HepG2 (cell line): ENCODE measurements around the gene TBX3. TPM values are rescaled to one million over a fixed set of nuclear protein-coding genes. Genes with fewer than 3 reads are reported as not detected.

Source experiments
- ETV5 ChIP-seq: IDR thresholded peaks from 2 replicates; pipeline ENCODE4 v1.6.1; 2018; ENCODE audit warnings: missing biosample characterization, missing genetic modification reagents, inconsistent platforms, borderline replicate concordance
- FOSL1 ChIP-seq: sonication (generic); formaldehyde crosslinking; IDR thresholded peaks from 2 replicates; pipeline ENCODE4 v1.9.0; 2021; ENCODE audit warnings: missing genetic modification reagents, borderline replicate concordance
- FOXA1 ChIP-seq, 2 experiments: fragments of 450-650 bp in 1 of 2; sonication (generic) in 1 of 2; formaldehyde crosslinking in 1 of 2; IDR thresholded peaks; 2 replicates each; pipeline versions ENCODE4 v1.4.0 to v1.6.1; 2016 to 2020; ENCODE audit warnings: missing genetic modification reagents in 1 of 2
- MAFG ChIP-seq: sonication (generic); formaldehyde crosslinking; IDR thresholded peaks from 2 replicates; pipeline ENCODE4 v1.5.1; 2020; ENCODE audit warnings: mild to moderate bottlenecking, missing genetic modification reagents
- MTF1 ChIP-seq: sonication (generic); formaldehyde crosslinking; IDR thresholded peaks from 2 replicates; pipeline ENCODE4 v1.5.0; 2020; ENCODE audit warnings: missing genetic modification reagents
- MYNN ChIP-seq: sonication (generic); formaldehyde crosslinking; IDR thresholded peaks from 2 replicates; pipeline ENCODE4 v1.4.0; 2020; ENCODE audit warnings: mild to moderate bottlenecking, low read depth, missing genetic modification reagents
- POGK ChIP-seq: sonication (generic); formaldehyde crosslinking; conservative IDR thresholded peaks from 2 replicates; pipeline ENCODE4 v1.8.0; 2022; ENCODE audit warnings: mild to moderate bottlenecking, moderate library complexity, missing genetic modification reagents
- SALL2 ChIP-seq: sonication (generic); formaldehyde crosslinking; IDR thresholded peaks from 2 replicates; pipeline ENCODE4 v1.8.1; 2023; ENCODE audit warnings: mild to moderate bottlenecking, missing genetic modification reagents, inconsistent platforms
- ZNF562 ChIP-seq: sonication (generic); formaldehyde crosslinking; IDR thresholded peaks from 2 replicates; pipeline ENCODE4 v1.8.0; 2022; ENCODE audit warnings: missing genetic modification reagents, borderline replicate concordance
- ZNF652 ChIP-seq: IDR thresholded peaks from 2 replicates; pipeline ENCODE4 v1.6.1; 2016; ENCODE audit warnings: low read depth, borderline replicate concordance
- polyA plus RNA-seq, 8 experiments: library from polyadenylated mRNA; depleted of rRNA in 3 of 8; stranded (reverse) in 7 of 8; unstranded in 1 of 8; fragments of >200 nt; fragmentation: Illumina TruSeq in 4 of 8; extraction: Trizol in 4 of 8; gene quantifications; 2 replicates each; pipeline versions ENCODE4 v1.2.1 to v1.2.3, GENCODE V29; 2011 to 2016; ENCODE audit warnings: low read depth in 4 of 8, missing spikeins in 1 of 8, mixed read lengths in 1 of 8; ENCODE audit not compliant: insufficient read depth in 1 of 8
- total RNA-seq, 5 experiments: library from RNA; depleted of rRNA; stranded (reverse); fragments of >200 nt; fragmentation: Illumina TruSeq; extraction: Trizol; gene quantifications; 2 replicates each; pipeline ENCODE4 v1.2.3, GENCODE V29; 2016; ENCODE audit warnings: low read depth in 1 of 5
- TF ChIP-seq, protein P1 (sequence below): sonication (generic); formaldehyde crosslinking; IDR thresholded peaks from 2 replicates; pipeline ENCODE4 v1.5.1; 2020; ENCODE audit warnings: mild to moderate bottlenecking, missing genetic modification reagents
- TF ChIP-seq, protein P2 (sequence below): sonication (generic); formaldehyde crosslinking; IDR thresholded peaks from 2 replicates; pipeline ENCODE4 v1.4.0; 2020; ENCODE audit warnings: missing genetic modification reagents
- TF ChIP-seq, protein P3 (sequence below): sonication (generic); formaldehyde crosslinking; IDR thresholded peaks from 2 replicates; pipeline ENCODE4 v1.9.0; 2022; ENCODE audit warnings: low read depth, missing genetic modification reagents

TBX3 gene
- total and polyA plus RNA-seq, 2 of the 13 experiments (the other 11 are each of a cell fraction or from before 2014, with no cell fraction given): 27.1 to 42.4 TPM

DNA sequence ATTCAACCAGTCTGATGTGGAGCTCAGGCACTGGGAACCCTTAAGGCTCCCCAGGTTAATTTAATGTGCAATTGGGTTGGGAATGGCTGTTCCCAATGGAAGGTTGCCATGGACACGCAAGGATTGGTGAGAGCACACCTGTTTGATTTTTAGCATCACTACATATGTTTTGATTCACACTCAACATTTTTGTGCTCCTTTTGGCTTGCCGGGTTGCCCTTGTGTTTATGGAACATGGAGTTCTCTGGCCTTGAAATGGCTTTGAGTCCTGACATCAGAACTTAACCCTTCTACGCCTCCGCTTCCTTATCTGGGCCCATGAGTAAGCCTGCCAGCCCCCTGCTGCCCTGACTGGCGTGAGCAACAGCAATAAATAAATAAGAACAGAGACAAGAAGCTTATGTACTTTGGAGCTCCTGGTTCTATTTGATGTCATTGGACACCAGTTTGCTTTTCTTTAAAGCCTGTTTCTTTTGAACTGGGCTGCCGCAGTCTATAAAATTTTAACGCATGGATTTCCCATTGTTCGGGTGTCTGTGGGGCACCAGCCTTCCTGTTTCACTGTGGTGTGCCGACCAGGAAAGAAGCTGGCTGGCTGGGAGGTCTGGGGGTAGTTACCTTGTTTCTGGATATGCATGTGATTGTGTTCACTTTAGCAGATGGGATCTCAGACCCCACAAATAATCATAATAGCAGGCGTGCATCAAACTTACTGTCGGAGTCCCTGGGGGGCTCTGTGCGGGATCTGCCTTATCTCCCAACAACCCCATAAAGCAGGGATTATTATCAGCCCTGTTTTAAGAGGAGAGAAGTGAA lies 27.8 kb downstream of the TBX3 start (continued):
- TF ChIP-seq ETV5 (peak; percentile 75; the same call in 1 of the 2 replicates), ZNF562 (CRISPR knock-in tag) (no peak), FOXA1 (IDR thresholded peaks at IDR 0.05) (peak; percentile 61), FOXA1 (CRISPR knock-in tag; IDR thresholded peaks at IDR 0.05) (peak; percentile 96), POGK (CRISPR knock-in tag) (no peak), SALL2 (no peak), ZNF652 (CRISPR knock-in tag) (peak; percentile 98), FOSL1 (no peak; the same call in 1 of the 2 replicates), MAFG (CRISPR knock-in tag) (no peak), MYNN (CRISPR knock-in tag) (no peak), MTF1 (no peak)
- TF ChIP-seq, protein P1, sequence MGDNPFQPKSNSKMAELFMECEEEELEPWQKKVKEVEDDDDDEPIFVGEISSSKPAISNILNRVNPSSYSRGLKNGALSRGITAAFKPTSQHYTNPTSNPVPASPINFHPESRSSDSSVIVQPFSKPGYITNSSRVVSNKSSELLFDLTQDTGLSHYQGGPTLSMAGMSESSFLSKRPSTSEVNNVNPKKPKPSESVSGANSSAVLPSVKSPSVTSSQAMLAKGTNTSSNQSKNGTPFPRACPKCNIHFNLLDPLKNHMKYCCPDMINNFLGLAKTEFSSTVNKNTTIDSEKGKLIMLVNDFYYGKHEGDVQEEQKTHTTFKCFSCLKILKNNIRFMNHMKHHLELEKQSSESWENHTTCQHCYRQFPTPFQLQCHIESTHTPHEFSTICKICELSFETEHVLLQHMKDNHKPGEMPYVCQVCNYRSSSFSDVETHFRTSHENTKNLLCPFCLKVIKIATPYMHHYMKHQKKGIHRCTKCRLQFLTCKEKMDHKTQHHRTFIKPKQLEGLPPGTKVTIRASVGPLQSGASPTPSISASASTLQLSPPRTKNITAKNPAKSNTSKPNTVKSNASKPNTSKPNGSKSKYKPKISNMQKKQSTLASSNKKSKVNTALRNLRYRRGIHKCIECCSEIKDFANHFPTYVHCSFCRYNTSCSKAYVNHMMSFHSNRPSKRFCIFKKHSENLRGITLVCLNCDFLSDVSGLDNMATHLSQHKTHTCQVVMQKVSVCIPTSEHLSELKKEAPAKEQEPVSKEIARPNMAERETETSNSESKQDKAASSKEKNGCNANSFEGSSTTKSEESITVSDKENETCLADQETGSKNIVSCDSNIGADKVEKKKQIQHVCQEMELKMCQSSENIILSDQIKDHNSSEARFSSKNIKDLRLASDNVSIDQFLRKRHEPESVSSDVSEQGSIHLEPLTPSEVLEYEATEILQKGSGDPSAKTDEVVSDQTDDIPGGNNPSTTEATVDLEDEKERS (CRISPR knock-in tag): no peak
- TF ChIP-seq, protein P2, sequence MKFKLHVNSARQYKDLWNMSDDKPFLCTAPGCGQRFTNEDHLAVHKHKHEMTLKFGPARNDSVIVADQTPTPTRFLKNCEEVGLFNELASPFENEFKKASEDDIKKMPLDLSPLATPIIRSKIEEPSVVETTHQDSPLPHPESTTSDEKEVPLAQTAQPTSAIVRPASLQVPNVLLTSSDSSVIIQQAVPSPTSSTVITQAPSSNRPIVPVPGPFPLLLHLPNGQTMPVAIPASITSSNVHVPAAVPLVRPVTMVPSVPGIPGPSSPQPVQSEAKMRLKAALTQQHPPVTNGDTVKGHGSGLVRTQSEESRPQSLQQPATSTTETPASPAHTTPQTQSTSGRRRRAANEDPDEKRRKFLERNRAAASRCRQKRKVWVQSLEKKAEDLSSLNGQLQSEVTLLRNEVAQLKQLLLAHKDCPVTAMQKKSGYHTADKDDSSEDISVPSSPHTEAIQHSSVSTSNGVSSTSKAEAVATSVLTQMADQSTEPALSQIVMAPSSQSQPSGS: peak; percentile 85
- TF ChIP-seq, protein P3, sequence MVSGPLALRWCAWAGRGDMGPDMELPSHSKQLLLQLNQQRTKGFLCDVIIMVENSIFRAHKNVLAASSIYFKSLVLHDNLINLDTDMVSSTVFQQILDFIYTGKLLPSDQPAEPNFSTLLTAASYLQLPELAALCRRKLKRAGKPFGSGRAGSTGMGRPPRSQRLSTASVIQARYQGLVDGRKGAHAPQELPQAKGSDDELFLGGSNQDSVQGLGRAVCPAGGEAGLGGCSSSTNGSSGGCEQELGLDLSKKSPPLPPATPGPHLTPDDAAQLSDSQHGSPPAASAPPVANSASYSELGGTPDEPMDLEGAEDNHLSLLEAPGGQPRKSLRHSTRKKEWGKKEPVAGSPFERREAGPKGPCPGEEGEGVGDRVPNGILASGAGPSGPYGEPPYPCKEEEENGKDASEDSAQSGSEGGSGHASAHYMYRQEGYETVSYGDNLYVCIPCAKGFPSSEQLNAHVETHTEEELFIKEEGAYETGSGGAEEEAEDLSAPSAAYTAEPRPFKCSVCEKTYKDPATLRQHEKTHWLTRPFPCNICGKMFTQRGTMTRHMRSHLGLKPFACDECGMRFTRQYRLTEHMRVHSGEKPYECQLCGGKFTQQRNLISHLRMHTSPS (CRISPR knock-in tag): peak; percentile 62; the same call in 1 of the 2 replicates
